Measurements from ENCODE around the gene TSPAN3. TPM values are rescaled to one million over a fixed set of nuclear protein-coding genes. Genes with fewer than 3 reads are reported as not detected.

The TSPAN3 gene
- total RNA-seq, 1 donor from 2014 or later, result 352 TPM

DNA sequence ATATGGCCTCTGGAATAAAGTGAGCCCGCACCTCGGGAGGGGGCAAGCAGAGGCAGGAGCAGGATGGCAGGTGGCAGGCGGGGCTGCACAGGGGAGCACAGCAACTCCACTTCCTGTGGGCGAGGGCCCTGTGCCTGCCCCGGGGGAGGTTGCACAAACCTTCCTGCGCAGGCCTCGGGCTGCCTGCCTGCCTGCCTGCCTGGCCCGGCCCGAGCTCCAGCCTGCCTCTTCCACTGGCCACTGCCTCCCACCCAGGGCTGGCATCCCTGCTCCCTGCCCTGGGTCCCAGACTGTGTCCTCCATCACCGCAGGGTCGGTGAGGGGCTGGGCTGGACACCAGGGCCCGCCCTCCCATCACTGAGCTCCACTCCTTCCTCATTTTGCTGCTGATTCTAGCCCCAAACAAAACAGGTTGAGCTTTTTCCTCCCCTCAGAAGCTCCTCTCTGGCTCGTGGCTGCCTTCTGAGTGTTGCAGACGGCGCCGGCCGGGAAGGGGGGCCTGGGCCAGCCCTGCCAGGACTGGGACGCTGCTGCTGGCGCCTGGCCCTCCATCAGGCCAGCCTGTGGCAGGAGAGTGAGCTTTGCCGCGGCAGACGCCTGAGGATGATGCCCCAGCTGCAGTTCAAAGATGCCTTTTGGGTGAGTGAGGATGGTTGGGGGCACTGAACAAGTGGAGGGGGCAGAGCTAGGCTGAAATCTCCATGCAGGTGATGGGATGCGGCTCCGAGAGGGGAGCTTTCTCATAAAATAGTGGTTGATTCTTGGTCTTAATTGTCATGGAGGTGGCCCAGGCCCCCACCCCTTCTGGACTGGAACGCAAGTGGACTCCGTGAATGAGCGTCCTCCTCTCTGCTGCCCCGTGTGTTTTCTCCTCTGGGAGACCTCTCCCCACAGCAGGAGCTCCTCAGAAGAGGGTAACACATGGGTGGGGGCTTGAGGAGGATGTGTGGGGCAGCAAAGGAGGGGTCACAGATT, 75.7 kb downstream of the TSPAN3 start, which contains the start of gene PSTPIP1:
Gene PSTPIP1, plus strand, starts transcription at position 156 of the 975 bp plus-strand sequence. Its CDS starts 448 bp downstream, at position 604.
- Mint-ChIP-seq H3K9me3 (ENCODE audit: low read depth) (no peaks in the 10 kb centered on the region), H3K36me3 (ENCODE audit: insufficient read depth) (no peaks in the 10 kb centered on the region), H3K27ac (no peak within 1 kb of the TSS), H3K4me1 (ENCODE audit: low read depth) (peaks cover 7% of the 10 kb centered on the region), H3K27me3 (peaks cover 22% of the 10 kb centered on the region), H3K4me3 (ENCODE audit: low read depth) (no peak within 1 kb of the TSS)
- no peak for DNase-seq (ENCODE audit: low spot score, unreplicated experiment)
- TF ChIP-seq, protein P1, sequence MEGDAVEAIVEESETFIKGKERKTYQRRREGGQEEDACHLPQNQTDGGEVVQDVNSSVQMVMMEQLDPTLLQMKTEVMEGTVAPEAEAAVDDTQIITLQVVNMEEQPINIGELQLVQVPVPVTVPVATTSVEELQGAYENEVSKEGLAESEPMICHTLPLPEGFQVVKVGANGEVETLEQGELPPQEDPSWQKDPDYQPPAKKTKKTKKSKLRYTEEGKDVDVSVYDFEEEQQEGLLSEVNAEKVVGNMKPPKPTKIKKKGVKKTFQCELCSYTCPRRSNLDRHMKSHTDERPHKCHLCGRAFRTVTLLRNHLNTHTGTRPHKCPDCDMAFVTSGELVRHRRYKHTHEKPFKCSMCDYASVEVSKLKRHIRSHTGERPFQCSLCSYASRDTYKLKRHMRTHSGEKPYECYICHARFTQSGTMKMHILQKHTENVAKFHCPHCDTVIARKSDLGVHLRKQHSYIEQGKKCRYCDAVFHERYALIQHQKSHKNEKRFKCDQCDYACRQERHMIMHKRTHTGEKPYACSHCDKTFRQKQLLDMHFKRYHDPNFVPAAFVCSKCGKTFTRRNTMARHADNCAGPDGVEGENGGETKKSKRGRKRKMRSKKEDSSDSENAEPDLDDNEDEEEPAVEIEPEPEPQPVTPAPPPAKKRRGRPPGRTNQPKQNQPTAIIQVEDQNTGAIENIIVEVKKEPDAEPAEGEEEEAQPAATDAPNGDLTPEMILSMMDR (IDR thresholded peaks at IDR 0.05; ENCODE audit: unreplicated experiment), result no peak

DNA sequence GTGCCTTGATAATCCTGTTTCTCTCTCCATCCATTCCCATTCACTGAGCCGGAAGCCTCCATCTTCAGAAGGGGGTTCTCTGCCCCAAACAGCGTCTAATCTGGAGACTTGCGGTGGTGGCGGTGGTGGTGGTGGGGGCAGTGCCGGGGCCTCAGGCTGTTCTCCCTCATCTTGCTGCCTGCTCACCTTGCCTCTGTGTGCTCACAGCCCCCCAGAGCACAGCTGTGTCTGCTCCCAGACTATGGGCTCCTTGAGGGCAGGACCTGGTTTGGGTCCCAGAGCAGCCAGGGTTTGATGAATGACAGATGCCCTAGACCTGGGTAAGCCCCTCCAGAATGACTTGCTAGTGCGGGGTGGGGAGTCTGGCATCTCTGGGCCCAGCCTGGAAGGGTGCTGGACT, 76.4 kb downstream of the TSPAN3 start:
- Mint-ChIP-seq H3K36me3 (ENCODE audit: insufficient read depth) (no peaks in the 10 kb centered on the region), H3K27ac (no peak overlapping the region), H3K9me3 (ENCODE audit: low read depth) (no peaks in the 10 kb centered on the region), H3K27me3 (peaks cover 23% of the 10 kb centered on the region), H3K4me3 (ENCODE audit: low read depth) (no peak overlapping the region), H3K4me1 (ENCODE audit: low read depth) (peaks cover 7% of the 10 kb centered on the region)
- TF ChIP-seq, protein P1 (IDR thresholded peaks at IDR 0.05; ENCODE audit: unreplicated experiment), result no peak
- DNase-seq (ENCODE audit: low spot score, unreplicated experiment), result no peak

DNA sequence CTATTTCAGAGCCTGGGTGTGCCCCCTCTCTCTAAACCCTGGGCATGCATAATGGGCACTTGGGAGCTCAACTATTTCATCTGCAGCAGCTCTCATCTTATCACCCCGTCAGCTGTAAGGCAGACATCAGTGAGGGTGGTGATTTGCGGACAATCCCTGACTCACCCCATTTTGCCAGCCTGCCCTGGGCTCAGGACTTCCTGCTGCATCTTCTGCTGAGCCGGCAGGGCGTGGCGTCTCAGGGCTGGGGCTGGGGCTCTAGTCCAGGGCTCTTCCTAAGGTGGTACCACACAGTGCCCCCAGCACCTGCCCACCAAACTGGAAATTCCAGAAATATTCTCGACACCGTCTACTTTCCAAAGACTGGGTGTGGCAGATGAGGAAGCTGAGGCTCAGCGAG, 76.9 kb downstream of the TSPAN3 start:
- no peak for DNase-seq (ENCODE audit: low spot score, unreplicated experiment)
- Mint-ChIP-seq H3K4me3 (ENCODE audit: low read depth) (no peak overlapping the region), H3K27ac (no peak overlapping the region), H3K4me1 (ENCODE audit: low read depth) (peaks cover 7% of the 10 kb centered on the region), H3K36me3 (ENCODE audit: insufficient read depth) (no peaks in the 10 kb centered on the region), H3K9me3 (ENCODE audit: low read depth) (no peaks in the 10 kb centered on the region), H3K27me3 (peaks cover 23% of the 10 kb centered on the region)
- TF ChIP-seq, protein P1 (IDR thresholded peaks at IDR 0.05; ENCODE audit: unreplicated experiment), result no peak

DNA sequence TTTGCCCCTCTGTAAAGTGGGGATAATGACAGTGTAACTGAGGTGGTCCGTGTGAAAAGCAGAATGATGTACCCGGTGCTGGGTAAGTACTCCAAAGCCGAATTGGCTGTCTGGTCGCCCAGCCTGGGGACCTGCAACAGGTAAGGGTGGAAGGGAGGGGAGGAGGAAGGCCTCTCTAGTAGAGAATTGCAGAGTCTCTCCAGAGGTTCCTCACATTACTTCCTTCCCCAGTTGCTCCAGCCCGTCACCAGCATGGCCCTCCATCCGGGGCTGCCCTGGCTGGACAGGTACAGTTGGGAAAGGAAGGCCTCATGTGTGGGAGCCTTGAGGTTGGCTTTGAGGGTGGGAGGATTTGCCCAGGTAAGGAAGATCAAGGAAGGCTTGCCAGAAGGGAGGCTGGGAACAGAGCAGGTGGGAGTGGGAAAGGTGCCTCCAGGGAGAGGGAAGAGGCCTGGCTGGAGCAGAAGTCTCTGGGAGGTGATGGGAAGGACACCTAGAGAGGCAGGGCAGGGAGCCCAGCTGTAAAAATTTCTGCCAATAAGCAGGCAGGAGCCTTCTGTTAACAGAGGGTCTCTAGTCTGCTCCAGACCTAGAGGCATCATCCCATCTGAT, 77.7 kb downstream of the TSPAN3 start:
- no peaks in the 10 kb centered on the region for H3K36me3 Mint-ChIP-seq (ENCODE audit: insufficient read depth)
- DNase-seq (ENCODE audit: low spot score, unreplicated experiment), result no peak
- no peak overlapping the region for H3K27ac Mint-ChIP-seq
- no peaks in the 10 kb centered on the region for H3K9me3 Mint-ChIP-seq (ENCODE audit: low read depth)
- no peak overlapping the region for H3K4me3 Mint-ChIP-seq (ENCODE audit: low read depth)
- H3K27me3 Mint-ChIP-seq, result peaks cover 20% of the 10 kb centered on the region
- TF ChIP-seq, protein P1 (IDR thresholded peaks at IDR 0.05; ENCODE audit: unreplicated experiment), result no peak
- H3K4me1 Mint-ChIP-seq (ENCODE audit: low read depth), result peaks cover 9% of the 10 kb centered on the region
